ENCODE measurements around the gene ARF3. TPM values are rescaled to one million over a fixed set of nuclear protein-coding genes. Genes with fewer than 3 reads are reported as not detected.

Gene ARF3
- 79.6 and 95.4 TPM in 2 replicates for total RNA-seq

DNA sequence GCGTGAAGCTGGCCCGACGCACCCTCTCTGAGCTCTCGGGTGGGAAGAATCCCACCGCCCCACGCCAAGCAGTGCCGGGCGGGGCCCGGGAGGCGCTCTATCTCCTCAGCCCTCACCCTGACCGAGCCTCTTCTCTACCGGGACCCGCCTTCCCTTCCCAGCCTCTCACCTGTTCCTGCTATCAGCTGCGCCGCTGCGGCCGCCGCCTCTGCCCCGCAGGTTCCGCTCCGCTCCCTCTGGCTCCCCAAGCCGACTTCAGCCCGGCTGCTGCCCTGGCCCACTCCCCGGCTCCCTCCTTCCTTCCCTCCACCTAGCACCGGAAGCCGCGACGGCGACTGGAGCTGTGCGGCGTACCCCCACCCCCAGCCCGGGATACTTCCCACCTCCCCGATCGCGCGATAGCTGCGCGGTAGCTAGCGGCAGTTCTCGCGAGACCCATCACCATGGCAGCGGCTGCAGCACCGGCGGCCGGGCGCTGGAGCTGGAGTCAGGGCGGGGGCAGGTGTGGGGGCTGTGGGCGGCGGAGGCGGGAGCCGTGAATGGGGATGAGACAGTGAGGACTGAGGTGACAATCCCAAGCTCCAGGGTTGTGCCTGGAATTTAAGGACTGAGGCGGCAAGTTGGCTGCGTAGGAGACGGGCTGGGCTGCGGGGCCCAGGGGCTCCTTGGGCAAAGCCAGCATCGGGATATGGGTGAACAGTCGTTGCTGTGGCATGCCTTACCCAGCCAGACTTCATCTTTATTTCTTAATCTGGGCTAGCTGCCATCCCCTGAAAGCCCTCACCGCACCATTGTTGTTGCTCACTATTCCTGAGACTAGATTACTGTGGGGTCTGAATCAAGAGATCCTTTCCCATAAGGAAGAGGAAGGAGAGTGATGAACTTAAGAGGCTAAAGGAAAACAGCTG is at the start of gene ARF3:
TSS of gene ARF3 (minus strand) at position 347 of the 908 bp plus-strand sequence. CDS start 16,392 bp downstream, outside the sequence.

DNA sequence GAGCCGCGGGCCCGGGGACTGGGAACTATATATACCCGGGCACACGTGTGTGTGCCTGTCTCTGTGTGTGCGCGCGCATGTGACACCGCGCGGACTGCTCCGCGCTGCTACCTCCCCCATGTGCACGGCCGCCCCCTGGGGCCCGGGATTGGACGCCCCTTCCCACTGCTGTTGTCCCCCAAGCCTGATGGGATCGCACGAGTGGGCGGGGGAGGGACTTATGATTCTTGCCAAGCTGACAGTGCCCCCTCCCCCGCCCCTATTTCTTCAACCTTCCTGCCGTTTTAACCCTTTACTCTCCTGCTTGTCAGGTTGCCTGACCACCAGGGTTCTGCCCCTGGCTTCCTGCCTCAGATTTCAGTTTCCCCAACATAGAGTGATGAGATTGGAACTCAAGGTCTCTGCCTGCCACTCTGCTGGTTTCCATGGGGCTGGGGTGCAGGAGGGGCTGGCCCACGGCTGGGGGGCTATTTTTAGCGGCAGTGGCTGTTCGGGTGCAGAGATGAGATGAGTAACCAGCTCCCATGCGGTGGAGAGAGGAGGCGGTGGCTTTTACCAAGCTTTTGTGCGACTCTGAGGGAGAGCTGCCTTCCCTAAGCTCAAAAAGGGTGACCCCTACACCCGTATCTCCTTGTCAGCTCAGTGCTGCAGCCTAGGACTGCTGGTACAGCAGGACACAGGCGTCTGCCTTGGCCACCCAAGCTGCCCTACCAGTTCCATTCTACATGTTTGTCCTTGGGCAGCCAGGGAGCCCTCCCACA is 42.3 kb upstream of the ARF3 start, which contains the start of gene DDN:
TSS of gene DDN (minus strand) at position 5 of the 761 bp plus-strand sequence. CDS start 88 bp downstream, outside the sequence.

DNA sequence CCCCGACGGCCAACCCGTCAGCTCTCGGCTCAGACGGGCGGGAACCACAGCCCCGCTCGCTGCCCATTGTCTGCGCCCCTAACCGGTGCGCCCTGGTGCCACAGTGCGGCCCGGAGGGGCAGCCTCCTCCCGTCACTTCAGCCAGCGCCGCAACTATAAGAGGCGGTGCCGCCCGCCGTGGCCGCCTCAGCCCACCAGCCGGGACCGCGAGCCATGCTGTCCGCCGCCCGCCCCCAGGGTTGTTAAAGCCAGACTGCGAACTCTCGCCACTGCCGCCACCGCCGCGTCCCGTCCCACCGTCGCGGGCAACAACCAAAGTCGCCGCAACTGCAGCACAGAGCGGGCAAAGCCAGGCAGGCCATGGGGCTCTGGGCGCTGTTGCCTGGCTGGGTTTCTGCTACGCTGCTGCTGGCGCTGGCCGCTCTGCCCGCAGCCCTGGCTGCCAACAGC is 21.0 kb upstream of the ARF3 start, which contains the start of gene WNT1:
TSS of gene WNT1 (plus strand) at position 32 of the 450 bp plus-strand sequence. CDS start at position 361, 329 bp downstream.

DNA sequence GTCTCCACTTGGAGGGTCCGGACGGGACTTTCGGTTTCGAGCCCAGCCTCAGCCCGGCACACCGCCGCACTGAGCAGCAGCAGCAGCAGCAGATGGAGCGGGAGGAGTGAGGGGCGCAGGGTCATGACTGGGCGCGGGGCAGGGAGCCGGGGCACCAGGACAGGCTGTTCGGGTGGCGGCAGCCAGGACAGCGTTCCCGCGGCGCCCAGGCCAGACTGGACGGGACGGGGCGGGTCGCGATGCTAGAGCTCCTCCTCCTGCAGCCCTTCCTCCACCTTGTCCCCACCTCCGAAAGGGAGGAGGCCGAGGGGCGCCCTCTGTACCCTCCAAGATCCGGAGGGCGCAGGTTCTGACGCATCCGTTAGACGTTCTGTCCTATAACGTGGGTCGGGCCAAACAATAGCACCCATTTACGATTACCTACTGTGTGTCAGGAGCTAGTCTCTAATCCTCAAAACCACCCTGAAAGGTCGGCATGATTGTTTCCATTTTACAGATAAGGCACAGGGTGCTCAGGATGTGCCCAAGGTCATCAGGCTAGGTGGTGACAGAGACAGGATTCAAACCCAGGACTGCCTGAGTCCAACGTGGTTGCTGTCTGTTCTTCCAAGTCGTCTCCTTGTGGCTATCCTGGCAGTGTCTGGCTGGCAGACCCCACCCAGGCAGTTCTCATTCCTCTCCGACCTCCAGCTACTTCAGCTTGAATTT is 31.8 kb downstream of the ARF3 start, which contains the start of gene FKBP11:
TSS of gene FKBP11 (minus strand) at position 189 of the 708 bp plus-strand sequence. CDS start at position 125, 64 bp downstream.

Other genes starting within 250 kb of the ARF3 start
- gene CCNT1, start 240.8 kb downstream of the ARF3 start, total RNA-seq: 14.7 and 21.4 TPM in 2 replicates
- 17.3 and 18.2 TPM in 2 replicates for gene ADCY6, start 168.4 kb downstream of the ARF3 start, total RNA-seq
- gene CACNB3, start 139.0 kb downstream of the ARF3 start, total RNA-seq: 14.7 and 22.0 TPM in 2 replicates
- gene DDX23, start 105.3 kb downstream of the ARF3 start, total RNA-seq: 64.0 and 65.6 TPM in 2 replicates
- 0.46 and 0.92 TPM in 2 replicates for gene RND1, start 91.6 kb downstream of the ARF3 start, total RNA-seq
- gene FKBP11, start 32.0 kb downstream of the ARF3 start, total RNA-seq: 11.4 and 12.8 TPM in 2 replicates
- gene WNT10B, start 14.2 kb upstream of the ARF3 start, total RNA-seq: 0.21 and 0.84 TPM in 2 replicates
- gene WNT1, start 20.8 kb upstream of the ARF3 start, total RNA-seq: not detected in 2 replicates
- gene DDN, start 41.9 kb upstream of the ARF3 start, total RNA-seq: 0.28 and 0.78 TPM in 2 replicates
- 71.0 and 72.2 TPM in 2 replicates for gene PRKAG1, start 61.3 kb upstream of the ARF3 start, total RNA-seq
- gene KMT2D, start 103.3 kb upstream of the ARF3 start, total RNA-seq: 13.6 and 21.0 TPM in 2 replicates
- gene RHEBL1, start 112.5 kb upstream of the ARF3 start, total RNA-seq: 0.09 and 0.14 TPM in 2 replicates
- gene DHH, start 137.3 kb upstream of the ARF3 start, total RNA-seq: under 0.01 TPM in 1 of 2 replicates, not detected in the other
- gene LMBR1L, start 153.4 kb upstream of the ARF3 start, total RNA-seq: 13.4 and 20.5 TPM in 2 replicates
- gene TUBA1B, start 173.9 kb upstream of the ARF3 start, total RNA-seq: 1,869 and 2,269 TPM in 2 replicates
- 66.9 and 96.8 TPM in 2 replicates for gene TUBA1A, start 231.6 kb upstream of the ARF3 start, total RNA-seq

All from airway epithelial cell (primary cell).